GM12873 (cell line): ENCODE measurements around the gene NXPH3.

ENCODE experiments used
- TF ChIP-seq, protein P1 (sequence below): IDR thresholded peaks from 2 replicates; pipeline ENCODE4 v1.5.1; 2012; ENCODE audit warnings: low read depth, mild to moderate bottlenecking, moderate library complexity, low read length, control low read depth; ENCODE audit not compliant: insufficient read depth; ENCODE audit errors: missing control alignments

Gene NXPH3

DNA sequence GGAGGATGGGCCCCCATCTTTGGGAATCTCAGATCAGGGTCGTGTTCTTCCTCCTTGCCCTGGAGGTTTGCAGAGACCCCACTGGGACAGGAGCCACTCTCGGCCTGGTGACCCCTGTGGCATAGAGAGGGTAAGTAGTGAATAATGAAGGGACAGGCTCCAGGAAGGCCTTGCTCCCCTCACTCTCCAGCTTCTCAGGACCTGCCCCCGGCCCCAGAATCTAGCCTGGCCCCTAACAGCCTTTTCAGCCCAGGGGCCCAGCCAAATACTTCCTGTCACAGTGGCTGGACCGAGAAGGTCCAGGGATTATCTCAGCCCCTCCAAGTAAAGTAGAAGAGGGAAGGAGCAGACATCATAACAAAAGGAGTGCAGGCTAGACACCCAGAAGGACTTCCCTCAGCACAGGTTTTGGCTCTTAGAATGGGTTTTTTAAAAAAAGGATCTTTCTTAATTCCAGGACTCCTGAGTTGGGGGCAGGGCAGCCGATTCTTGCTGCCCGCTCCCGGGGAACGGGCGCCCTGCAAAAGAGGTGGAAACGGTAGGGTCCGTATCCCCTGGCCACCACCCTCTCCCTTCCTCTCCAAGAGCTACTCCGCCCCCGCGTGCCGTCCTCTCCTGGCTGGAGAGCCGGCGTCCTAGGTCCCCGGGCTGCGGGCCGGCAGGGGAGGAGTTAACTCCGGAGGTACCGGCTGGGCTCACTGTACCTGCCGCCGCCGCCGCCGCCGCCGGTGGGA lies 559 bp upstream of the NXPH3 start:
- TF ChIP-seq, protein P1, sequence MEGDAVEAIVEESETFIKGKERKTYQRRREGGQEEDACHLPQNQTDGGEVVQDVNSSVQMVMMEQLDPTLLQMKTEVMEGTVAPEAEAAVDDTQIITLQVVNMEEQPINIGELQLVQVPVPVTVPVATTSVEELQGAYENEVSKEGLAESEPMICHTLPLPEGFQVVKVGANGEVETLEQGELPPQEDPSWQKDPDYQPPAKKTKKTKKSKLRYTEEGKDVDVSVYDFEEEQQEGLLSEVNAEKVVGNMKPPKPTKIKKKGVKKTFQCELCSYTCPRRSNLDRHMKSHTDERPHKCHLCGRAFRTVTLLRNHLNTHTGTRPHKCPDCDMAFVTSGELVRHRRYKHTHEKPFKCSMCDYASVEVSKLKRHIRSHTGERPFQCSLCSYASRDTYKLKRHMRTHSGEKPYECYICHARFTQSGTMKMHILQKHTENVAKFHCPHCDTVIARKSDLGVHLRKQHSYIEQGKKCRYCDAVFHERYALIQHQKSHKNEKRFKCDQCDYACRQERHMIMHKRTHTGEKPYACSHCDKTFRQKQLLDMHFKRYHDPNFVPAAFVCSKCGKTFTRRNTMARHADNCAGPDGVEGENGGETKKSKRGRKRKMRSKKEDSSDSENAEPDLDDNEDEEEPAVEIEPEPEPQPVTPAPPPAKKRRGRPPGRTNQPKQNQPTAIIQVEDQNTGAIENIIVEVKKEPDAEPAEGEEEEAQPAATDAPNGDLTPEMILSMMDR = no peak

DNA sequence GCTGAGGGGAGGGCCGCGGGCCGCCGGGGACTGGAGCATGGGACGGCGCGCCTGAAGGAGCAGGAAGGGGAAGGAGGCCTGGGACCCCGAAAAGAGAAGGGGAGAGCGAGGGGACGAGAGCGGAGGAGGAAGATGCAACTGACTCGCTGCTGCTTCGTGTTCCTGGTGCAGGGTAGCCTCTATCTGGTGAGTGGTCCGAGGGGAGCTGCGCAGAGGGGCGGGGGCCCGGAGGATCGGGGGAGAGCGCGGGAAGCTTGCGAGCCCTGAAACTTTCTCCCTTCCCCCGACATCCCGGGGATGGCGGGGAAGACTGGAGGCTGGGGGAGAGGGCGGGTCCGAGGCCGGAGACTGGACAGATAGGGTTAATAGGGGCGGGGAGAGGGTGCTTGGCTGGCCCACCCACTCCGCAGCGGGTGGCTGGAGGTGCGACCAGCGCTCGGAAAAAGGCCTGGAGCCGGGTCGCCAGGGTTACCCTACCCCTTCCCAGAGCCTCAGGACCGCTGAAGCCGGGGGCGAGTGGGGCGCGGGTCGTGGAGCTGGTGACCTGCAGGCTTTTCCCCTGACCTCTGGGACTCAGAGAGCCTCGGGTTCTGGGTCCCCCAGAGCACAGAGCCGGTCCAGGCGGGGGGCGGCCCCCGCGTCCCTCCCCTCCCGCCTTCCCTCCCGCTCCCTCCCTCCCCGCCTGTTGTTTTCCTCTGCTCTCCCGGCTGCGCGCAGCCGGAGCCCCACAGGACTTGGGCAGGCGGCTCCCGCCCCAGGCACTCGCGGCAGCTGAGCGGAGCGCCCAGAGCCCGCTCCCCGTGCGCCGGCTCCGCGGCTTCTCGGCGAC lies 631 bp downstream of the NXPH3 start:
- TF ChIP-seq, protein P1 = no peak

GRCh38 chr17:49576917-49577649 lies 1.4 kb downstream of the NXPH3 start:
- TF ChIP-seq, protein P1 = no peak

DNA sequence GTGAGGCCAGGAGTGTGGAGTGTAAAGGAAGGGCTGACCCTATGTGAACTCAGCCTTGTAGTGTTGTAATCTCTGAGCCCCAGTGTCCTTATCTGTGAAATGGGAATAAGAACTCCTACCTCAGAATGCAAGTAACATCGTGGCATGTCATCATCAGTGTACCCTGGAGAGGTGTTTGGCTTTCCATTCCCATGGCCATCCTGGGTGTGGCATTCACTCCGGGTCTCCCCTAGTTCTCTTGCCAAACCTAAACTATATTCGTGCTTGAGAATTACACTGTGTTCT lies 1.9 kb downstream of the NXPH3 start:
- TF ChIP-seq, protein P1 = no peak

DNA sequence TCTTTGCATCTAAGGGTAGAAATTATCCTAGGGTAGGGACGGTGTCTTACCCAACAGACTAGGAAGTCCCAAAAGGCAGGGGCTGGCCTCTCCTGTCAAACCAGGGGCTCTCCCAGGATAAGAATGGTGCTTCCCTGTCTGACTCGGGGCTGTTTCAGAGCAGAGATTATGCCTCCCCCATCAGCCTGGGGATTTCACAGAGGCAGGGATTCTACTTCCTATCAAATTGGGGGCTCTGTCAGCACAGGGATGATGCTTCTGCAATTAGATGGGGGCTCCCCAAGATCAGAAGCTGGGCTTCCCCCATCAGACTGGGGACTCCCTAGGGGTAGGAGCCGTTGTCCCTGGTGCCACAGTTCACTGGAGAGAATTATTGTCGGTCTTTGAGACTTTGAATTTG lies 2.3 kb downstream of the NXPH3 start:
- TF ChIP-seq, protein P1 = no peak

GRCh38 chr17:49578414-49578813 lies 2.7 kb downstream of the NXPH3 start:
- TF ChIP-seq, protein P1 = no peak

GRCh38 chr17:49578952-49579500 lies 3.4 kb downstream of the NXPH3 start:
- TF ChIP-seq, protein P1 = no peak
